ENCODE results near the gene PTGR3.

The PTGR3 gene

GRCh38 chr18:75208155-75208835 lies 644 bp downstream of the PTGR3 start:
- peak in 1 of 2 donors; percentile 68 for DNase-seq
- H3K27ac ChIP-seq (ENCODE audit: low read depth, low read length) = no peak overlapping the region
- H4K12ac ChIP-seq (ENCODE audit: low read depth, low read length) = no peak overlapping the region
- no peaks in the 10 kb centered on the region for H3K36me3 ChIP-seq (ENCODE audit: control insufficient read depth in 1 of 2, insufficient read depth in 2 of 2, low read length in 2 of 2)
- H3K9me3 ChIP-seq (ENCODE audit: insufficient read depth, low read depth, low read length) = peaks cover 4% of the 10 kb centered on the region
- no peak overlapping the region for H2BK120ac ChIP-seq (ENCODE audit: insufficient read depth, low read length, poor library complexity)
- no peak overlapping the region for H3K14ac ChIP-seq (ENCODE audit: low read length)
- no peak overlapping the region for H2AK5ac ChIP-seq (ENCODE audit: low read length)
- no peak overlapping the region for H3K4ac ChIP-seq (ENCODE audit: low read depth, low read length)
- no peak overlapping the region for H3K18ac ChIP-seq (ENCODE audit: low read length)
- H3K4me1 ChIP-seq (ENCODE audit: control insufficient read depth in 1 of 2, insufficient read depth in 2 of 2, low read length in 2 of 2) = peaks cover 18 to 24% of the 10 kb centered on the region in 2 experiments
- no peak overlapping the region for H4K8ac ChIP-seq (ENCODE audit: low read depth, low read length)
- no peak overlapping the region for H2BK5ac ChIP-seq (ENCODE audit: low read depth, low read length, poor library complexity)
- no peak overlapping the region for H2BK12ac ChIP-seq (ENCODE audit: low read length)
- peaks cover 8% of the 10 kb centered on the region for H3K79me1 ChIP-seq (ENCODE audit: low read length)
- H2AFZ ChIP-seq (ENCODE audit: insufficient read depth, low read length, poor library complexity) = peak overlapping the region; percentile 93
- H3K79me2 ChIP-seq (ENCODE audit: control insufficient read depth, insufficient read depth, low read length, poor library complexity) = peaks cover 5% of the 10 kb centered on the region
- H3K23ac ChIP-seq (ENCODE audit: low read length) = peak overlapping the region; percentile 76
- peak overlapping the region; percentile 83 for H3K4me3 ChIP-seq (ENCODE audit: low read depth, low read length)
- peaks cover 57% of the 10 kb centered on the region for H3K27me3 ChIP-seq (ENCODE audit: insufficient read depth, low read length)
- peak overlapping the region; percentile 29 for H3K9ac ChIP-seq (ENCODE audit: low read length)
- no CpG with 5 or more reads among the region's 65 CpGs for WGBS (ENCODE audit: extremely low coverage, insufficient coverage, insufficient read length)
- peak overlapping the region; percentile 97 for H4K91ac ChIP-seq (ENCODE audit: low read depth, low read length)
- peak overlapping the region; percentile 84 for H3K4me2 ChIP-seq (ENCODE audit: low read length)

GRCh38 chr18:75207310-75208154 lies 1.4 kb downstream of the PTGR3 start:
- no peak overlapping the region for H3K14ac ChIP-seq (ENCODE audit: low read length)
- no peak overlapping the region for H3K18ac ChIP-seq (ENCODE audit: low read length)
- H3K79me1 ChIP-seq (ENCODE audit: low read length) = peaks cover 8% of the 10 kb centered on the region
- H4K91ac ChIP-seq (ENCODE audit: low read depth, low read length) = no peak overlapping the region
- H2BK120ac ChIP-seq (ENCODE audit: insufficient read depth, low read length, poor library complexity) = no peak overlapping the region
- H2BK5ac ChIP-seq (ENCODE audit: low read depth, low read length, poor library complexity) = no peak overlapping the region
- DNase-seq = peak in 1 of 2 donors; percentile 5
- no peaks in the 10 kb centered on the region for H3K36me3 ChIP-seq (ENCODE audit: control insufficient read depth in 1 of 2, insufficient read depth in 2 of 2, low read length in 2 of 2)
- peaks cover 4% of the 10 kb centered on the region for H3K9me3 ChIP-seq (ENCODE audit: insufficient read depth, low read depth, low read length)
- H2AK5ac ChIP-seq (ENCODE audit: low read length) = no peak overlapping the region
- H3K4ac ChIP-seq (ENCODE audit: low read depth, low read length) = no peak overlapping the region
- no peak overlapping the region for H4K8ac ChIP-seq (ENCODE audit: low read depth, low read length)
- H3K9ac ChIP-seq (ENCODE audit: low read length) = no peak overlapping the region
- no peak overlapping the region for H2AFZ ChIP-seq (ENCODE audit: insufficient read depth, low read length, poor library complexity)
- no peak overlapping the region for H3K27ac ChIP-seq (ENCODE audit: low read depth, low read length)
- H4K12ac ChIP-seq (ENCODE audit: low read depth, low read length) = no peak overlapping the region
- peaks cover 5% of the 10 kb centered on the region for H3K79me2 ChIP-seq (ENCODE audit: control insufficient read depth, insufficient read depth, low read length, poor library complexity)
- no peak overlapping the region for H2BK12ac ChIP-seq (ENCODE audit: low read length)
- peak overlapping the region; percentile 83 for H3K4me3 ChIP-seq (ENCODE audit: low read depth, low read length)
- peaks cover 56% of the 10 kb centered on the region for H3K27me3 ChIP-seq (ENCODE audit: insufficient read depth, low read length)
- peaks cover 18 to 24% of the 10 kb centered on the region in 2 experiments for H3K4me1 ChIP-seq (ENCODE audit: control insufficient read depth in 1 of 2, insufficient read depth in 2 of 2, low read length in 2 of 2)
- H3K4me2 ChIP-seq (ENCODE audit: low read length) = peak overlapping the region; percentile 84
- H3K23ac ChIP-seq (ENCODE audit: low read length) = peak overlapping the region; percentile 76
- no CpG with 5 or more reads among the region's 26 CpGs for WGBS (ENCODE audit: extremely low coverage, insufficient coverage, insufficient read length)

GRCh38 chr18:75206452-75207309 lies 2.3 kb downstream of the PTGR3 start:
- H3K4me1 ChIP-seq (ENCODE audit: control insufficient read depth in 1 of 2, insufficient read depth in 2 of 2, low read length in 2 of 2) = peaks cover 18 to 22% of the 10 kb centered on the region in 2 experiments
- peaks cover 4% of the 10 kb centered on the region for H3K9me3 ChIP-seq (ENCODE audit: insufficient read depth, low read depth, low read length)
- peaks cover 50% of the 10 kb centered on the region for H3K27me3 ChIP-seq (ENCODE audit: insufficient read depth, low read length)
- no peak overlapping the region for H3K23ac ChIP-seq (ENCODE audit: low read length)
- H2AK5ac ChIP-seq (ENCODE audit: low read length) = no peak overlapping the region
- H3K4me2 ChIP-seq (ENCODE audit: low read length) = no peak overlapping the region
- peak overlapping the region; percentile 28 for H2BK5ac ChIP-seq (ENCODE audit: low read depth, low read length, poor library complexity)
- no peak overlapping the region for H4K91ac ChIP-seq (ENCODE audit: low read depth, low read length)
- no peak overlapping the region for H2BK12ac ChIP-seq (ENCODE audit: low read length)
- H3K14ac ChIP-seq (ENCODE audit: low read length) = no peak overlapping the region
- H3K36me3 ChIP-seq (ENCODE audit: control insufficient read depth in 1 of 2, insufficient read depth in 2 of 2, low read length in 2 of 2) = no peaks in the 10 kb centered on the region
- no peak overlapping the region for H4K8ac ChIP-seq (ENCODE audit: low read depth, low read length)
- no peak overlapping the region for H2BK120ac ChIP-seq (ENCODE audit: insufficient read depth, low read length, poor library complexity)
- H3K4me3 ChIP-seq (ENCODE audit: low read depth, low read length) = no peak overlapping the region
- H3K18ac ChIP-seq (ENCODE audit: low read length) = peak overlapping the region; percentile 90
- peaks cover 5% of the 10 kb centered on the region for H3K79me2 ChIP-seq (ENCODE audit: control insufficient read depth, insufficient read depth, low read length, poor library complexity)
- H3K9ac ChIP-seq (ENCODE audit: low read length) = no peak overlapping the region
- H3K4ac ChIP-seq (ENCODE audit: low read depth, low read length) = no peak overlapping the region
- no peak overlapping the region for H3K27ac ChIP-seq (ENCODE audit: low read depth, low read length)
- WGBS (ENCODE audit: extremely low coverage, insufficient coverage, insufficient read length) = no CpG with 5 or more reads among the region's 14 CpGs
- peaks cover 5% of the 10 kb centered on the region for H3K79me1 ChIP-seq (ENCODE audit: low read length)
- no peak for DNase-seq
- no peak overlapping the region for H4K12ac ChIP-seq (ENCODE audit: low read depth, low read length)
- H2AFZ ChIP-seq (ENCODE audit: insufficient read depth, low read length, poor library complexity) = no peak overlapping the region

- no peak overlapping the region for H3K23ac ChIP-seq (ENCODE audit: low read length)
- H3K79me1 ChIP-seq (ENCODE audit: low read length) = peaks cover 5% of the 10 kb centered on the region
- no peak overlapping the region for H3K18ac ChIP-seq (ENCODE audit: low read length)
- H4K91ac ChIP-seq (ENCODE audit: low read depth, low read length) = no peak overlapping the region
- no peak for DNase-seq
- no peak overlapping the region for H3K9ac ChIP-seq (ENCODE audit: low read length)
- H3K9me3 ChIP-seq (ENCODE audit: insufficient read depth, low read depth, low read length) = peaks cover 4% of the 10 kb centered on the region
- H4K12ac ChIP-seq (ENCODE audit: low read depth, low read length) = no peak overlapping the region
- H2AK5ac ChIP-seq (ENCODE audit: low read length) = no peak overlapping the region
- no peak overlapping the region for H3K27ac ChIP-seq (ENCODE audit: low read depth, low read length)
- H3K36me3 ChIP-seq (ENCODE audit: control insufficient read depth in 1 of 2, insufficient read depth in 2 of 2, low read length in 2 of 2) = peaks cover 0 to 4% of the 10 kb centered on the region in 2 experiments
- no peak overlapping the region for H2BK12ac ChIP-seq (ENCODE audit: low read length)
- no peak overlapping the region for H2BK120ac ChIP-seq (ENCODE audit: insufficient read depth, low read length, poor library complexity)
- no CpG with 5 or more reads among the region's 16 CpGs for WGBS (ENCODE audit: extremely low coverage, insufficient coverage, insufficient read length)
- no peak overlapping the region for H3K14ac ChIP-seq (ENCODE audit: low read length)
- H3K4ac ChIP-seq (ENCODE audit: low read depth, low read length) = no peak overlapping the region
- H4K8ac ChIP-seq (ENCODE audit: low read depth, low read length) = no peak overlapping the region
- peaks cover 18 to 22% of the 10 kb centered on the region in 2 experiments for H3K4me1 ChIP-seq (ENCODE audit: control insufficient read depth in 1 of 2, insufficient read depth in 2 of 2, low read length in 2 of 2)
- peaks cover 49% of the 10 kb centered on the region for H3K27me3 ChIP-seq (ENCODE audit: insufficient read depth, low read length)
- peak overlapping the region; percentile 64 for H3K4me2 ChIP-seq (ENCODE audit: low read length)
- H3K4me3 ChIP-seq (ENCODE audit: low read depth, low read length) = no peak overlapping the region
- no peak overlapping the region for H2BK5ac ChIP-seq (ENCODE audit: low read depth, low read length, poor library complexity)
- no peak overlapping the region for H2AFZ ChIP-seq (ENCODE audit: insufficient read depth, low read length, poor library complexity)
- H3K79me2 ChIP-seq (ENCODE audit: control insufficient read depth, insufficient read depth, low read length, poor library complexity) = peaks cover 5% of the 10 kb centered on the region
These were observed 3.3 kb downstream of the PTGR3 start for GRCh38 chr18:75205514-75206132.

All from trophoblast cell (in vitro differentiated cells and primary cell).